RCC 7860 (cell line): Measurements from ENCODE around the gene RAB11FIP2.

ENCODE experiments used
- DNase-seq: peaks from one replicate; pipeline ENCODE4 v3.0.0-alpha.2; 2015; ENCODE audit warnings: low spot score
- FAIRE-seq: peaks from 2 replicates; lab custom pipeline; 2012; peaks lifted over from hg19 to GRCh38; lab: Jason Lieb, UNC

RAB11FIP2 gene

GRCh38 chr10:118035354-118036005 lies 11.3 kb downstream of the RAB11FIP2 start:
- DNase-seq (no peak), FAIRE-seq (no peak)

DNA sequence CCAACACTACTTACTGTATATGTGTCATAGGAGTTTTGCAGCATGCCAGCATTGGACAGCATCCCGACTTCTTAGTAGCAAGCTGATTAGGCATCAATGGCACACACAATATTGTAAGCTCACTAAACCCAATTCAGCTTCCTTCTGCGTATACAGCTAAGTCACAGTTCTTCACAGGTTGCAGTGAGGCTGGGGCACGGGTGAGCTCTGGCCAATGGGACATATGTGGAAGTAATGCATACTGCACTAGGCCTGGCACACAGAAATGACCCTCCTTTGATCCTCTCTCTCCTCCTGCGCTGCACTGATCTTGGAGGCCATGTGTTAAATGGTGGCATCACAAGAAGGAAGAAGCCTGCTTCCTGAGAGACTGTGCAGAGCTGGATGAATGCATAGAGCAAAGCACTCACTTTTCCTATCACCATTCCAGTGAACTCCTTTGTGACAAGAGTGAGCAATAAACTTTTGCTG lies 11.9 kb downstream of the RAB11FIP2 start:
- FAIRE-seq, result no peak
- no peak for DNase-seq

GRCh38 chr10:118033905-118034304 lies 12.8 kb downstream of the RAB11FIP2 start:
- FAIRE-seq, result no peak

DNA sequence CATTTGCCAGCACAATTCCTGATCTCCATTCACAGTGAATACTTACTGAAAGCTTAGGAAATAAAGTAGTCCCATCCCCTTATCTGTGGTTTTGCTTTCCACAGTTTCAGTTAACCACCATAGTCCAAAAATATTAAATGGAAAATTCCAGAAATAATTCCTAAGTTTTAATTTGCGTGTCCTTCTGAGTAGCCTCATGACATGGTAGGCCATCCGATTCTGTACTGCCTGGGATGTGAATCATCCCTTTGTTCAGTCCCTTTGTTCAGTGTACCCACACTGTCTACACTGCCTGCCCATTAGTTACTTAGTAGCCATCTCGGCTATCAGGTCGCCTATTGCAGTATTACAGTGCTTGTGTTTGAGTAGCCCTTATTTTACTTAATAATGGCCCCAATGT lies 14.2 kb downstream of the RAB11FIP2 start:
- FAIRE-seq (no peak), DNase-seq (no peak)

More at GRCh38 chr10:118033905-118034304, 12.8 kb downstream of the RAB11FIP2 start:
- no peak for DNase-seq

DNA sequence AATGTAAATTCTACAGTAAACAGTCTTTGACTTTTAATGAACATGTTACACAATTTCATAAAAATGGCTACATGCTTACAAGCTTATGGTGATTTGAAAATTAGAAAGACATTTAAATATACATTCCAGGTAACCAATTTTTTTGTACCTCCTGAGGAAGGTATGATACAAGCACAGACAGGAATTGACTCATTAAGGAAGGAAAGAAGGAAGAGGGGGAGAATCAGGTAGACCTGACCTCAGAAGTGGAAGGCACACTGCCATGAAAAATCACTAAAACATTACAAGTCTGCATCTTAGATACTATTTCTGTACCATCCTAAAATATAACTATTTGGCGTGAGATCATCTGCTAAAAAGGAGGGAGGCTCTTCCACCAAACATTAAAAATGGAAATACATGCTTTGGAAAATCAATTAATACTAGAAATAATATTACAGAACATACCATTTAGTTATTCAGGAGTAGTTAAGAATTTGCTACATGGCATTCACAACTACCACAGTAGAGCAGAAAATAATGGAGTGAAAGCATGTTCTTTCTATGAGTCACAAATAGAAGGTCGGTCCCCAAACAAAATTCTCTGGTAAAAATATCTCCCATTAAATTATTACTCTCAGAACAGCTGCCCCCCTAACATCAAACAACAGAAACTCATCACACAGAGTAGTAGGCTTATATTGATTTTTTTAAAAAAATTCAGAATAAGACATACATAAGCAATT lies 15.2 kb downstream of the RAB11FIP2 start:
- FAIRE-seq, result no peak
- DNase-seq, result no peak

- FAIRE-seq (no peak), DNase-seq (no peak)
Observed at GRCh38 chr10:118028619-118029018, 18.1 kb downstream of the RAB11FIP2 start.

DNA sequence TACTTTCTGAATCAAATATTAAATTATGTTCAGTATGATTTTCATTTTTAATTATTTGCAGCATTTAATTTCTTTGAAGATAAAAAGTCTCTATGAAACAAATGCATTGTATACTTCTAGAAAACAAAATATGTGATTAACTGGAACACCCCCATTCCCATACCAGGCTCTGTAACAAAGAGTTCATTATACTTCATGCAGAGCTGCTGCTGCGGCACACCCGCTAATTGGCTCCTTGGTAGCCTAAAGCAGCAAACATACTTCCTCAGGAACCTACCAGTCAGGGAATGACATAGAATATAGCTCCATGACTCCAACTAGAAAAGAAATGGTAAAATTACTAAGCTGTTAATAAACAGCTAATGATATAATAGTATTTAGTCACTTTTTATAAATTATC lies 19.3 kb downstream of the RAB11FIP2 start:
- no peak for DNase-seq
- FAIRE-seq, result no peak

DNA sequence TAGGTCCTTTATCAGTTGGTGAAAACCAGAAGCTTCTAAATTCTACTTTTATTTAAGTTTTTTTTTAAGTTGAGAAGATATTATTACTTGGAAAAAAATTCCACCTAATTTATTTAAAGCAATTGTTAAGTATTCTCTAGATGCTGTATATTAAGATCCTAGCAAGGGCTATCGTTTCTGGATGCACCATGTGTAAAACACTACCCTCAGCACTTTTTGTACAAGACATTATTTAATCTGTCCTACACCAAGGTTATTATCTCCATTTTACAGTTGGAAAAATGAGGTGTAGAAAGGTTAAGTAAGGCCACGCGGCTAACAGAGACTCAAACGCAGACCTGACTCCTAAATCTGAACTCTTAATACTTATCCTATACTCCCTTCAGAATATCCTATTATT lies 19.8 kb downstream of the RAB11FIP2 start:
- no peak for DNase-seq
- no peak for FAIRE-seq

DNA sequence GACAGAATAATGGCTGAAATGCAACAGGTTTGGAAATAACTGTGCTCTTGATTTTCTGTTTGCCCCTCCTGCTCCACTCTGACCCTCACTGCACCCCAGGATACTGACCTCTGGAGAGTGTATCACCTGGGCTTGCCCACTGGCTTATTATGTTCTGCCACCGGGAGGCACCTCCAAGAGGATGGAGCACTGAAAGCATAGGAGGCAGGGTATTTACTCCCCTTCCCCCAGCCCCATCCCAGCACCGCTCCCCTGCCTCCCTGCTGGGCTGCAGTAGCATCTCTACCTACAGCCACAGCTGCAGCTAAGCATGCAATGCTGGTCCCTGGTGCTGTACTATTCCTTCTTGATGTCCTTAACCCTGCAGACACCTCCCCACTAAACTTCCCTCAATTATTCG lies 26.4 kb downstream of the RAB11FIP2 start:
- FAIRE-seq (no peak), DNase-seq (no peak)

GRCh38 chr10:118017850-118018249 lies 28.9 kb downstream of the RAB11FIP2 start:
- FAIRE-seq (no peak), DNase-seq (no peak)

DNA sequence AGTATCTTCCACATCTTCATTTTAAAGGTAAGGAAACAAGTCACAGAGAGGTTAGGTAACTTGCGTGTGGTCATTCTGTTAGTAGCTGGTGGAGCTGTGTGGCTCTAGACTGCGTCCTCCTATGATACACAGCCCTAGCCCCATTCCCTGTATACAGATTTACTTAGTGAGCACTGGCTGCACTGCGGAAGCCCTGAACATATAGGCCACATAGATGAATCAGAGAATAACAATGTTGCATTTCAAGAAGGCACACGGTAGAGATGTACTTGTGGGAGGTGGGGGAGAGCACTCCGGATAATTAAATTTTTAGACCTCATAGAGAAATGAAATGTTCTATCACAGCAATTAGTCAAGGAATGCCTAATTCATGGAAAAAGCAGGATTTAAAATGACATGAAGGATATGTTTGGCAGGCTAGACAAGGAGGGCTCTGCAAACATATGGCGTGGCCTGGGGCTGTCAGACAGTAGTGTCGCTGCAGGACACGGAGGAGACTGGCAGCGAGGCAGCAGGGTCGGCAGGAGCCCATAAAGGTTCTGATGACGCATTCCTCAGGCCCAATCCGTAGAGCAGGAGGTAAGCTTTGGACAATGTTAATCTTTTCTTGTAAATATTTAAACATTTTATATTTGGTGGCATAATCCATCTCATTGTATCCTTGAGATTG lies 29.5 kb downstream of the RAB11FIP2 start:
- DNase-seq (no peak), FAIRE-seq (no peak)

- DNase-seq (no peak), FAIRE-seq (no peak)
Observed at GRCh38 chr10:118012952-118013525, 33.7 kb downstream of the RAB11FIP2 start.

DNA sequence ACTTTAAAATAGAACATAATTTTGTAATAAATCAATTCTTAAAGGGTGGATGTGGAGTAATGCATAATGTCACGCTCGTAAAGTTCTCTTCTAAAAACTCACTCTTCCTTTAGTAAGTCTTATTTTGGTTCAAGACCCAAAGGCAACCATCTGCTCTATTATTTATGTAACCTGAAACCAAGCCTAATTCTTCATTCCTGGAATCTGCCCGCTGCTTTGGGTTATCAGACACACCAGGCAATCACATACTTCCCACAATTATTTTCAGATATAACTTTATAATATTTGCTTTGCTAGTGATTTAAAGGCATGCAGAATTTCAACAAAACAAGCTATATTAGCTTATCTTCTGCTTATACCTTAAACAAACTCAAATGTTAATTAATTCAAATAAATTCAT lies 39.0 kb downstream of the RAB11FIP2 start:
- FAIRE-seq (no peak), DNase-seq (no peak)

DNA sequence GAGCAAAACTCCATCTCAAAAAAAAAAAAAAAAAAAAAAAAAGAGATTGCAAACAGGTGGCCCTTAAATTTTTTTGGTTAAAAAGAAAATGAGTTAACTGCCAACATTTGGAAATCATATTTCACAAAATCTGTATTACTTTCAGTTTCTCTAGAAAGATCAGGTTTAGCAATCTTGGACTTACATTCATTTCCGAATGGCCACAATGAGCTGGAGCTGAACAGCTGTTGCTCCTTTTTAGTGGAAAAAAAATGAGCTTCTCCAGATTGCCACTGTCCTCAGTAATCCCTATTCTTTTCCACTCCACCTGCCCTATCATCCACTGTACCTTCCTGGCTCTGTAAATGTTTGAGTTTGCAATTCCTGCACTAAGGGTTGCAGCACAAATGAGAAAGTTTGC lies 43.6 kb downstream of the RAB11FIP2 start:
- no peak for FAIRE-seq
- DNase-seq, result no peak

GRCh38 chr10:118002581-118002980 lies 44.2 kb downstream of the RAB11FIP2 start:
- FAIRE-seq (no peak), DNase-seq (peak; percentile 47)

- DNase-seq (no peak), FAIRE-seq (no peak)
Observed at GRCh38 chr10:117997673-117998072, 49.1 kb downstream of the RAB11FIP2 start.

GRCh38 chr10:117996709-117997108 lies 50.0 kb downstream of the RAB11FIP2 start:
- FAIRE-seq (no peak), DNase-seq (no peak)

DNA sequence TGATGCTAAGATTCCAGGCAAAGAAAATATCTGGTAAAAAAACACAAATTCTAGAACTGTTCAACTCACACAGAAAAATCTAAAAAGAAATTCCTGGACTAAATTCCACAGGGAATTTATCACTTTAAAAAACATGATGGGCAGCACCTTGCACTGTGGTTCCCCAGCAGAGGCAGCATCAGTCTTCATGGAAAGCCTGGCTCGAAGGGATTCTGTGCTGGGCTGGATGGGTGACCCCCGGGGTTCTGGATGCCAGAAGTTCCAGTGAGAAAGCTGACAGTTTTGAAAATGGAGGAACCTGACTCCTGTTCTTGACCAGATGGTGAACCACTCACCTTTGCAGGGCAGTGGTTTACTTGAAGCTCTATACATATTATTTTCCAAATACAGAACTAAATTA lies 52.0 kb downstream of the RAB11FIP2 start:
- FAIRE-seq, result no peak

GRCh38 chr10:117993166-117993565 lies 53.6 kb downstream of the RAB11FIP2 start:
- DNase-seq, result no peak
- FAIRE-seq, result no peak

More for the DNA sequence above, 52.0 kb downstream of the RAB11FIP2 start:
- DNase-seq, result no peak

GRCh38 chr10:117991701-117992100 lies 55.0 kb downstream of the RAB11FIP2 start:
- DNase-seq (no peak), FAIRE-seq (no peak)

GRCh38 chr10:117989962-117990361 lies 56.8 kb downstream of the RAB11FIP2 start:
- DNase-seq, result no peak
- FAIRE-seq, result no peak
